ENCODE results near the gene DMD. TPM values are rescaled to one million over a fixed set of nuclear protein-coding genes. Genes with fewer than 3 reads are reported as not detected.

The DMD gene
- polyA plus RNA-seq, 2 of the 4 experiments (the other 2 are of a cell fraction), result 0.03 TPM; not detected in 1

GRCh38 chrX:31604629-31605221 is 1606.6 kb downstream of the DMD start:
- Histone ChIP-seq H3K4me2 (no peak overlapping the region), H3K27ac (no peak overlapping the region), H3K4me1 (no peaks in the 10 kb centered on the region), H3K4me3 (no peak overlapping the region), H3K9me3 (no peaks in the 10 kb centered on the region)
- POLR2A ChIA-PET, result no interaction called here
- TF ChIP-seq RFX5 (IDR thresholded peaks at IDR 0.05) (no peak), ZC3H11A (IDR thresholded peaks at IDR 0.05) (no peak)
- ATAC-seq (no peak), DNase-seq (ENCODE audit: low read depth in 1 of 2, low spot score in 1 of 2) (no peak), FAIRE-seq (no peak)
- CTCF ChIA-PET, result no interaction called here
- WGBS (ENCODE audit: missing lambda C conversion rate), result 0% methylated on average over 3 of the region's 3 CpGs

DNA sequence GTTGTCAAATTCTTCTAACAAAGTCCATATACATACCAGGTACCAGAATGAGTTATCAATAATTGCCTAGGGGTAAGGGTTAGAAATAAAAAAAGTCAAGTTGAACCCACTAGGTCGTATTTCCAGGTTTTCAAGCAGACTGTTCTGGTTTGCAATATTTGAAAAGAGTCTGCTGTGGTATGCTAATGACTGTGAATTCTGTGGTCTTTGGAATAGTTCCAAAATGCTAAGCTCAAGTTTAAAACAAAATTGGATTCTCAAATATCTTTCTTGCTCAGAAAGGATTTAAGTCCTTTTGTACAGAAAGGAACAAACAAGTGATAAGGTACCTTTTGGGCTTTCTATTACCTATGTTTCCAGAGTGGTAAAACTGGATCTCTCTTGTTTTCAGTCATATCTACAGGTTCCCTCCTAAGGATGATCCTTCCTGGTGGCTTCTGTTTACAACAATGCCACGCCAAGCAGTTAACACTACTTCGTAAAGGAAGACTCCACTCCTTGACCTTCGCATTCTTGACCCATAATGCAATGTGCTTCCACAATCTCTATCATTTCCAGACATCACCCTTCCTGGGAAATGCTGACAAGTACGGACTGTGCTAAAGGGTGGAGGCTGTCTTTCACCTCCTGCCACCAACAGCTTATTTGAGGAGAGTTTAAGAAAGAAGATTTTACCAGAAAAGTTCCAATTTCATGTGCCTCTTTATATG is 1607.8 kb downstream of the DMD start:
- FAIRE-seq, result no peak
- TF ChIP-seq HOXB13 (CRISPR knock-in tag; IDR thresholded peaks at IDR 0.05; ENCODE audit: low read depth) (no peak), ESRRA (IDR thresholded peaks at IDR 0.05; ENCODE audit: borderline replicate concordance, low read length) (no peak), MAZ (IDR thresholded peaks at IDR 0.05; ENCODE audit: borderline replicate concordance, low read depth, low read length) (no peak), RARB (CRISPR knock-in tag; IDR thresholded peaks at IDR 0.05) (no peak), KDM5A (IDR thresholded peaks at IDR 0.05) (no peak), JUNB (IDR thresholded peaks at IDR 0.05) (no peak), EHF (CRISPR knock-in tag; IDR thresholded peaks at IDR 0.05) (no peak), PBX3 (IDR thresholded peaks at IDR 0.05) (no peak), KDM1A (IDR thresholded peaks at IDR 0.05; ENCODE audit: low read depth) (no peak), HOXA7 (CRISPR knock-in tag; IDR thresholded peaks at IDR 0.05) (no peak), ATOH8 (CRISPR knock-in tag; IDR thresholded peaks at IDR 0.05; ENCODE audit: low read depth) (no peak), RFX5 (IDR thresholded peaks at IDR 0.05) (no peak), PHF8 (IDR thresholded peaks at IDR 0.05; ENCODE audit: borderline replicate concordance, low read depth) (no peak)
- TF ChIP-seq, protein P1, sequence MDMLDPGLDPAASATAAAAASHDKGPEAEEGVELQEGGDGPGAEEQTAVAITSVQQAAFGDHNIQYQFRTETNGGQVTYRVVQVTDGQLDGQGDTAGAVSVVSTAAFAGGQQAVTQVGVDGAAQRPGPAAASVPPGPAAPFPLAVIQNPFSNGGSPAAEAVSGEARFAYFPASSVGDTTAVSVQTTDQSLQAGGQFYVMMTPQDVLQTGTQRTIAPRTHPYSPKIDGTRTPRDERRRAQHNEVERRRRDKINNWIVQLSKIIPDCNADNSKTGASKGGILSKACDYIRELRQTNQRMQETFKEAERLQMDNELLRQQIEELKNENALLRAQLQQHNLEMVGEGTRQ (IDR thresholded peaks at IDR 0.05), result no peak
- WGBS (ENCODE audit: missing lambda C conversion rate), result 4% methylated on average over 5 of the region's 5 CpGs
- POLR2A ChIA-PET, result no interaction called here
- no peaks in the 10 kb centered on the region for H3K4me1 ChIP-seq
- CTCF ChIA-PET, result interaction anchor here (0.7 kb wide), 1 partner anchor 116 kb away, joined by 3 read pairs; no protein-coding TSS in a partner anchor
- H3K4me3 ChIP-seq, result no peak overlapping the region
- no peak overlapping the region for H3K27ac ChIP-seq
- DNase-seq (ENCODE audit: low read depth in 1 of 2, low spot score in 1 of 2), result no peak
- H3K4me2 ChIP-seq, result no peak overlapping the region
- no peak for ATAC-seq
- H3K9me3 ChIP-seq, result no peaks in the 10 kb centered on the region

DNA sequence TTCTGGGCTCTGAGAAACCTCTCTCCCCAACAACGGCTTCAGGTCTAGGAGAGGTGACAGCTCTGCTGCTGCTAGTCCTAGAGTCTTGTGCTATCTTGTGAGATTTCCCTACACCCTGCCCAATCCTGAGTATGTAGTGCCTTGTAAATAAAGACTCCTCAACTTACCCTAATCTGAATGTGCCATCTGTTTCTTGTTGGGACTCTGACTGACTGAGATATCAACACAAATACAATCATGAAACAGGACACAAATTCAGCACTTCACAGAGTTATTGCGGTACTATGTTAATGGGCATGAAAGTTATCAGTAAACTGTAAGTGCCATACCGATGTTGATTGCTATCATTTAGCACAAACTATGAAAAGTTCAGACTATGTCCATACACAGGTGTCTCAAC is 1610.5 kb downstream of the DMD start:
- CTCF ChIA-PET, result no interaction called here
- no peaks in the 10 kb centered on the region for H3K9me3 ChIP-seq
- TF ChIP-seq MAFK (IDR thresholded peaks at IDR 0.05; ENCODE audit: partially characterized antibody), result no peak
- TF ChIP-seq ATOH8 (CRISPR knock-in tag; IDR thresholded peaks at IDR 0.05; ENCODE audit: low read depth), result no peak
- no peak for TF ChIP-seq ZFP36 (IDR thresholded peaks at IDR 0.05; ENCODE audit: borderline replicate concordance, partially characterized antibody)
- TF ChIP-seq BCL3 (IDR thresholded peaks at IDR 0.05), result no peak
- TF ChIP-seq JUNB (IDR thresholded peaks at IDR 0.05), result no peak
- no peak for TF ChIP-seq EHF (CRISPR knock-in tag; IDR thresholded peaks at IDR 0.05)
- no peak for TF ChIP-seq GATA3 (IDR thresholded peaks at IDR 0.05; ENCODE audit: borderline replicate concordance)
- TF ChIP-seq RNF2 (IDR thresholded peaks at IDR 0.05; ENCODE audit: borderline replicate concordance, low read depth), result no peak
- TF ChIP-seq HES2 (IDR thresholded peaks at IDR 0.05), result no peak
- no peak for TF ChIP-seq CBX8 (IDR thresholded peaks at IDR 0.05)
- TF ChIP-seq CEBPB (IDR thresholded peaks at IDR 0.05), result no peak
- TF ChIP-seq HEYL (CRISPR knock-in tag; IDR thresholded peaks at IDR 0.05), result no peak
- TF ChIP-seq HOXA7 (CRISPR knock-in tag; IDR thresholded peaks at IDR 0.05), result no peak
- no peak for TF ChIP-seq ZSCAN20 (CRISPR knock-in tag; IDR thresholded peaks at IDR 0.05)
- no peak for TF ChIP-seq RFX5 (IDR thresholded peaks at IDR 0.05)
- no peak for TF ChIP-seq KDM1A (IDR thresholded peaks at IDR 0.05; ENCODE audit: low read depth)
- H3K4me1 ChIP-seq, result no peaks in the 10 kb centered on the region
- H3K27ac ChIP-seq, result no peak overlapping the region
- no peak for DNase-seq (ENCODE audit: low read depth in 1 of 2, low spot score in 1 of 2)
- POLR2A ChIA-PET, result no interaction called here
- no peak overlapping the region for H3K4me2 ChIP-seq
- no peak for ATAC-seq
- no peak for FAIRE-seq
- 46% methylated on average over 3 of the region's 3 CpGs for WGBS (ENCODE audit: missing lambda C conversion rate)
- H3K4me3 ChIP-seq, result no peak overlapping the region

Data from A549 (cell line).